ENCODE data around the gene IFT20. TPM values are rescaled to one million over a fixed set of nuclear protein-coding genes. Genes with fewer than 3 reads are reported as not detected.

Gene IFT20
- total and polyA plus RNA-seq, 3 experiments from 2014 or later, result 26.0 to 44.5 (median 29.4) TPM

DNA sequence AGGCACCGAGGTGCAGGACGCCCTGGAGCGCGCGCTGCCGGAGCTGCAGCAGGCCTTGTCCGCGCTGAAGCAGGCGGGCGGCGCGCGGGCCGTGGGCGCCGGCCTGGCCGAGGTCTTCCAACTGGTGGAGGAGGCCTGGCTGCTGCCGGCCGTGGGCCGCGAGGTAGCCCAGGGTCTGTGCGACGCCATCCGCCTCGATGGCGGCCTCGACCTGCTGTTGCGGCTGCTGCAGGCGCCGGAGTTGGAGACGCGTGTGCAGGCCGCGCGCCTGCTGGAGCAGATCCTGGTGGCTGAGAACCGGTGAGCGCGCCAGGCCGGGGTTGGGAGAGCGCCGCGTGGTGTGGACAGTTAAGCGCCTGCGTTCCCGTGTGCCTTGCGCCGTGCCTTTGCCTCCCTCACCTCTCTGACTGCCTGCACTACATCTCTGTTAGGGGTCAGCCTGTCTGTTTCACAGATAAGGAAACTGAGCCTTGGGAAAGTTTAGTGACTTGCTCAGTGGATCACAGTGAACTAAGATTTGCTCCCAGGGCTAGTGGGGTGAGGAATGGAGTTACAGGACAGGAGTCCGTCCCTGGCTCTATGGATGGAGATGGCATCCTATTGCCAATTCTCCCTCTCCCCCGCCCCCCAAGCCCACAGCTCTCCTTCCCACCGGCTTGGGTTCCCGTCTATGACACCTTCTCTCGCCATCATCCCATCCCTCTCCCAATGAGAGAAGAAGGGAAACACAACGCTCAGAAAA lies 37.1 kb upstream of the IFT20 start:
- H3K4me1 Mint-ChIP-seq, result peaks cover 11 to 25% (median 23%) of the 10 kb centered on the region in 3 donors
- CTCF ChIA-PET, result interaction anchor here (1.3 kb wide), 1 partner anchor 7 kb away, joined by 4 read pairs; the partner anchor contains the start of gene SEBOX
- H3K27ac Mint-ChIP-seq, result peak overlapping the region in 7 of 8 donors; percentile 59 to 86 (median 71)
- H3K27me3 Mint-ChIP-seq, result no peaks in the 10 kb centered on the region
- H3K9me3 Mint-ChIP-seq, result no peaks in the 10 kb centered on the region
- H3K9me3 ChIP-seq (ENCODE audit: low read length), result no peaks in the 10 kb centered on the region
- POLR2A ChIA-PET, result interaction anchor here (2.3 to 2.4 kb wide), 2 partner anchors 12 to 37 kb away, joined by 9 read pairs; partner anchors contain the start of genes IFT20 and TNFAIP1
- peaks cover 0 to 7% (median 0%) of the 10 kb centered on the region in 3 donors for H3K36me3 Mint-ChIP-seq
- peaks cover 22% of the 10 kb centered on the region for H3K4me1 ChIP-seq (ENCODE audit: insufficient read depth, low read length)
- H3K4me3 Mint-ChIP-seq, result peak overlapping the region; percentile 69 to 91 (median 78)
- H3K4me3 ChIP-seq (ENCODE audit: low read length), result peak overlapping the region; percentile 70
- no peak for DNase-seq
- H3K27ac ChIP-seq (ENCODE audit: low read depth, low read length), result peak overlapping the region; percentile 75
- no peaks in the 10 kb centered on the region for H3K27me3 ChIP-seq (ENCODE audit: insufficient read depth, low read length, poor library complexity, severe bottlenecking)
- H3K36me3 ChIP-seq (ENCODE audit: insufficient read depth, low read length), result no peaks in the 10 kb centered on the region

GRCh38 chr17:28371245-28372202 lies 36.3 kb upstream of the IFT20 start, which contains the start of gene SARM1:
Gene SARM1 (plus strand): TSS chr17:28371694. CDS start chr17:28372033, 339 bp downstream.
- peaks cover 22% of the 10 kb centered on the region for H3K4me1 ChIP-seq (ENCODE audit: insufficient read depth, low read length)
- H3K27ac ChIP-seq (ENCODE audit: low read depth, low read length), result peak within 1 kb of the TSS; percentile 75
- CTCF ChIA-PET, result interaction anchor here (1.4 kb wide), 1 partner anchor 13 kb away, joined by 6 read pairs; no protein-coding TSS in a partner anchor
- no peaks in the 10 kb centered on the region for H3K9me3 Mint-ChIP-seq
- no peaks in the 10 kb centered on the region for H3K9me3 ChIP-seq (ENCODE audit: low read length)
- no peaks in the 10 kb centered on the region for H3K27me3 Mint-ChIP-seq
- peak within 1 kb of the TSS; percentile 65 to 99 (median 96) for H3K27ac Mint-ChIP-seq
- H3K36me3 ChIP-seq (ENCODE audit: insufficient read depth, low read length), result no peaks in the 10 kb centered on the region
- peaks cover 0 to 5% (median 0%) of the 10 kb centered on the region in 3 donors for H3K36me3 Mint-ChIP-seq
- H3K4me3 Mint-ChIP-seq, result peak within 1 kb of the TSS; percentile 88 to 97 (median 93)
- H3K4me3 ChIP-seq (ENCODE audit: low read length), result peak within 1 kb of the TSS; percentile 70
- POLR2A ChIA-PET, result interaction anchor here (2.2 to 2.4 kb wide), 3 partner anchors 13 to 36 kb away, joined by 8 to 9 read pairs (median 9); partner anchors contain the start of genes IFT20, POLDIP2 and TNFAIP1
- H3K4me1 Mint-ChIP-seq, result peaks cover 11 to 25% (median 23%) of the 10 kb centered on the region in 3 donors
- no peaks in the 10 kb centered on the region for H3K27me3 ChIP-seq (ENCODE audit: insufficient read depth, low read length, poor library complexity, severe bottlenecking)
- peak; percentile 70 to 88 (median 78) for DNase-seq

DNA sequence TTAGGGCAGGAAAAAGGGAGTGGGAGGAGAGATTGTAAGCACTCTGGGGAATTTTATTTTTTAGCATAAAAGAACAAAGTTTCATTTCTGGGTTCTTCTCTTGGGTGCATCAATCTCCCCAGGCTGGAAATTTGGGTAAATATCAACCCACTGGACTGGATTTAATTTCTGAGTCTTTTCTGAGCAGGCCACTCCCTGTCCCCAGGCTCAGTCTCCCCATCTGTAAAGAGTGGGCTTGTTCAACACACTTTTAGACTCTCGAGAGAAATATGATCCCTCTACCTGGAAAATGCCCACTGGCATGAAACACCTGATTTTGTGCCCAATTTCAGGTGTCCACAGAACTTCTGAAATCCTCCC lies 35.5 kb upstream of the IFT20 start:
- Histone ChIP-seq H3K4me3 (ENCODE audit: low read length) (peak overlapping the region; percentile 55), H3K36me3 (ENCODE audit: insufficient read depth, low read length) (no peaks in the 10 kb centered on the region), H3K4me1 (ENCODE audit: insufficient read depth, low read length) (peaks cover 22% of the 10 kb centered on the region), H3K27ac (ENCODE audit: low read depth, low read length) (no peak overlapping the region), H3K9me3 (ENCODE audit: low read length) (no peaks in the 10 kb centered on the region), H3K27me3 (ENCODE audit: insufficient read depth, low read length, poor library complexity, severe bottlenecking) (no peaks in the 10 kb centered on the region)
- DNase-seq, result no peak
- Mint-ChIP-seq H3K4me1 (peaks cover 11 to 25% (median 23%) of the 10 kb centered on the region in 3 donors), H3K36me3 (peaks cover 0 to 5% (median 0%) of the 10 kb centered on the region in 3 donors), H3K4me3 (peak overlapping the region; percentile 88 to 97 (median 93)), H3K27me3 (no peaks in the 10 kb centered on the region), H3K27ac (peak overlapping the region; percentile 65 to 99 (median 96)), H3K9me3 (no peaks in the 10 kb centered on the region)
- POLR2A ChIA-PET, result interaction anchor here (2.2 to 2.4 kb wide), 3 partner anchors 13 to 35 kb away, joined by 8 to 9 read pairs (median 9); partner anchors contain the start of genes IFT20, POLDIP2 and TNFAIP1
- CTCF ChIA-PET, result interaction anchor here (1.2 to 1.4 kb wide), 3 partner anchors 13 to 46 kb away, joined by 3 to 6 read pairs (median 5); partner anchors contain the start of gene POLDIP2

DNA sequence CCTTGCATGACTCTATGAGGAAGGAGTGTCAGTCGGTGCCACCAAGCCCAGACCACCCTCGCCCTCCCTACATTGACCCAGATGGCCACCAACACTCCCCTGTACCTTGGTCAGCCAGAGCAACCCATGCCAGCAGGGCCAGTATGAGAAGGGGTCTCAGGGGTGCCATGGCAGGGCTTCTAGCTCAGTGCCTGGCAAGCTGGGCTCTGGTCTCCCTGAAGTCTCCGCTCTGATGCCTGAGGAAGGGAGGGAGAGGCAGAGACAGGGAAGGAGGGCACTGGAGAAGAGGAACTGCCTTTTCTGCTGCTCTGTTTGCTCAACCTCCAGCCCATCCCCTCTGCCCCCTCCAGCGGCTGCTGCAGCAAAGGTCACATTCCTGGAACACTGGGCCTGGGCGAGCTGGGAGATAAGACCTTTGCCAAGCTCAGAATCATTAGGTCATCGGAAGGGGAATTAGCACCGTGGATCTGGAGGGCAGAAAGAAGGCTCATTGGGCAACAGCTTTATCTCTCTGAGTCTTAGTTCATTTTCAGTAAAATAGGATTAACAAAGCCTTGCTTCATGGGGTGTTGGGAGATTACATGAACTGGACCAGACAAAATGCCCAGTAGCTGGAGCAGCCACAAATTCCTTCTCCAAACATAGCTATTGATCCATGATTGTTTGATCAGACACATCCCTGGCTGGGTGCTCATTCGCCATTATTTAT lies 34.9 kb upstream of the IFT20 start, which contains the start of gene VTN:
Gene VTN (minus strand): TSS at position 273 of the 709 bp plus-strand sequence. CDS start 104 bp downstream, at position 169.
- H3K36me3 ChIP-seq (ENCODE audit: insufficient read depth, low read length), result no peaks in the 10 kb centered on the region
- Mint-ChIP-seq H3K27me3 (no peaks in the 10 kb centered on the region), H3K9me3 (no peaks in the 10 kb centered on the region), H3K36me3 (peaks cover 0 to 9% (median 0%) of the 10 kb centered on the region in 3 donors), H3K4me1 (peaks cover 11 to 25% (median 23%) of the 10 kb centered on the region in 3 donors), H3K27ac (peak within 1 kb of the TSS; percentile 65 to 99 (median 96)), H3K4me3 (peak within 1 kb of the TSS; percentile 88 to 97 (median 93))
- DNase-seq, result no peak
- CTCF ChIA-PET, result interaction anchor here (1.2 to 1.4 kb wide), 3 partner anchors 13 to 46 kb away, joined by 3 to 6 read pairs (median 5); partner anchors contain the start of gene POLDIP2
- H3K4me1 ChIP-seq (ENCODE audit: insufficient read depth, low read length), result peaks cover 22% of the 10 kb centered on the region
- POLR2A ChIA-PET, result interaction anchor here (2.2 to 2.4 kb wide), 3 partner anchors 12 to 35 kb away, joined by 8 to 9 read pairs (median 9); partner anchors contain the start of genes IFT20, POLDIP2 and TNFAIP1
- H3K4me3 ChIP-seq (ENCODE audit: low read length), result peak within 1 kb of the TSS; percentile 55
- no peaks in the 10 kb centered on the region for H3K9me3 ChIP-seq (ENCODE audit: low read length)
- no peak within 1 kb of the TSS for H3K27ac ChIP-seq (ENCODE audit: low read depth, low read length)
- H3K27me3 ChIP-seq (ENCODE audit: insufficient read depth, low read length, poor library complexity, severe bottlenecking), result no peaks in the 10 kb centered on the region

- POLR2A ChIA-PET, result interaction anchor here (2.2 kb wide), 1 partner anchor 12 kb away, joined by 8 read pairs; the partner anchor contains the start of gene POLDIP2
- Histone ChIP-seq H3K4me3 (ENCODE audit: low read length) (no peak overlapping the region), H3K4me1 (ENCODE audit: insufficient read depth, low read length) (peaks cover 22% of the 10 kb centered on the region), H3K9me3 (ENCODE audit: low read length) (no peaks in the 10 kb centered on the region), H3K27me3 (ENCODE audit: insufficient read depth, low read length, poor library complexity, severe bottlenecking) (no peaks in the 10 kb centered on the region), H3K36me3 (ENCODE audit: insufficient read depth, low read length) (no peaks in the 10 kb centered on the region), H3K27ac (ENCODE audit: low read depth, low read length) (no peak overlapping the region)
- CTCF ChIA-PET, result interaction anchor here (1.2 to 1.3 kb wide), 2 partner anchors 12 to 47 kb away, joined by 3 to 5 read pairs; partner anchors contain the start of gene POLDIP2
- H3K36me3 Mint-ChIP-seq, result peaks cover 0 to 6% (median 0%) of the 10 kb centered on the region in 3 donors
- H3K4me3 Mint-ChIP-seq, result peak overlapping the region in 3 of 7 donors; percentile 91 to 97 (median 93)
- H3K9me3 Mint-ChIP-seq, result no peaks in the 10 kb centered on the region
- no peak for DNase-seq
- H3K27me3 Mint-ChIP-seq, result no peaks in the 10 kb centered on the region
- peak overlapping the region in 4 of 8 donors; percentile 3 to 99 (median 47) for H3K27ac Mint-ChIP-seq
- H3K4me1 Mint-ChIP-seq, result peaks cover 8 to 22% (median 18%) of the 10 kb centered on the region in 3 donors
Observed at GRCh38 chr17:28369684-28370034, 34.4 kb upstream of the IFT20 start.

DNA sequence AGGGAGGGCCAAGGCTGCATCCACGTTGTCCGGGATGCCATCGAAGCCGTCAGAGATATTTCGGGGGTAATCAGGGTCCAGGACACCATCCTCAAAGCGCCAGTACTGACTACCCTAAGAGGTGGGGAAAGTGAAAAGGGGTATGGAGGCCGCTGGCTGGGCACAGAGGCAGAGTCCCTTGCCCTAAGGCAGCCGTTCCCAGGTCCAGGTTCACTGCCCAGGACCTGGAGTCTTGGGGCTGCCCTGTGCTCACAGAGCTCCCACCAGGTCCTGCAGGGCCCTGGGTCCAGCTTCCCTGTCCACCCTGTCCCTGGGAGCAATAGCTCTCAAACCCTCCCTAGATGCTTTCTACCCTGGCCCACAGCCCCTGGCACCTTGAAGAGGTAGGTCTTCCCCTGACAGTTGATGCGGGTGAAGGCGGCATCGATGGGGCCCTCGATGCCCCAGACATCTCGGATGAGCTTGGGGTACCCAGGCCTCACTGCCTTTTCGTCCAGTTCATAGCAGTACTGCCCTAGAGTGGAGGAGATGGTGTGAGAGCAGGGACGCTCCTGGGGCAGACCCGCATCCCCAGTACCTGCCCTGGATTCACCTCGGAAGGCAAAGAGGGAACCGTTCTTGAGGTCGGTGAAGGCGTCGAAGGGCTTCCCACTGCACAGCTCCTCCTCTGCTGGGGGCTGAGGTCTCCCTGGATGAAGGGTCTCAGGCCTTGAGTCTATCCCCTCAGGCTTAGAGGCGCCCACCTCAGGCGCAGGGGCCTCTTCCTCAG lies 33.8 kb upstream of the IFT20 start:
- peaks cover 22% of the 10 kb centered on the region for H3K4me1 ChIP-seq (ENCODE audit: insufficient read depth, low read length)
- Mint-ChIP-seq H3K27me3 (no peaks in the 10 kb centered on the region), H3K27ac (peak overlapping the region in 4 of 8 donors; percentile 28 to 82 (median 62)), H3K9me3 (no peaks in the 10 kb centered on the region), H3K36me3 (peaks cover 0 to 10% (median 0%) of the 10 kb centered on the region in 3 donors), H3K4me3 (peak overlapping the region in 1 of 7 donors; percentile 23), H3K4me1 (peaks cover 8 to 22% (median 18%) of the 10 kb centered on the region in 3 donors)
- no peaks in the 10 kb centered on the region for H3K9me3 ChIP-seq (ENCODE audit: low read length)
- H3K4me3 ChIP-seq (ENCODE audit: low read length), result no peak overlapping the region
- ChIA-PET CTCF (interaction anchor here (1.0 kb wide), 1 partner anchor 47 kb away, joined by 3 read pairs; no protein-coding TSS in a partner anchor), POLR2A (interaction anchor here (3.1 kb wide), 1 partner anchor 12 kb away, joined by 10 read pairs; the partner anchor contains the start of gene POLDIP2)
- no peak overlapping the region for H3K27ac ChIP-seq (ENCODE audit: low read depth, low read length)
- no peaks in the 10 kb centered on the region for H3K36me3 ChIP-seq (ENCODE audit: insufficient read depth, low read length)
- H3K27me3 ChIP-seq (ENCODE audit: insufficient read depth, low read length, poor library complexity, severe bottlenecking), result no peaks in the 10 kb centered on the region
- no peak for DNase-seq
